ENCODE measurements around the gene S100A2. TPM values are rescaled to one million over a fixed set of nuclear protein-coding genes. Genes with fewer than 3 reads are reported as not detected.

The S100A2 gene
- total and polyA plus RNA-seq, 2 donors (not counting 1 experiment from before 2014, with no cell fraction given) = 0.19 TPM; not detected in 1

DNA sequence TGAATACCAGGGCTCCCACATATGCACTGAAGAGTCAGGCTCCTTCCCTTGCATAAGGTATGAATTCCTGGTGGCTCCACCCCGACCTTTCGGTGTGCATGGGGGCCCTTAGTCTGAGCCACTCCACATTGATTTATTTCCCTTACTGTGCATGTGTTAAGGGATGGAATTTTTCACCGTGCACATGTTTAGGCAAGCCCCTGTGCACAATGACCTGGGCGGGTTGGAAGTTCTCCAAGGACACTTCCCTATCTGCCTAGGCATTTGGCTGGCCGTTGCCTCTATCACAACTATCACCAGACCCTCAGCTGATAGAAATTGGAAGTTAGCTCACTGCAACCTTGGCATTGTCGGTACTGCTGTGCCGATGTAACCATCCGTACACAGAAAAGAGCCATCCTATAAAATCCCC, 39.5 kb downstream of the S100A2 start:
- Histone ChIP-seq H4K20me1 (ENCODE audit: control insufficient read depth, insufficient read depth, low read length, poor library complexity, severe bottlenecking) (no peaks in the 10 kb centered on the region), H3K9me3 (ENCODE audit: control extremely low read depth in 1 of 3, control insufficient read depth in 2 of 3, insufficient read depth in 1 of 3, low read length in 2 of 3) (no peaks in the 10 kb centered on the region), H3K4me1 (ENCODE audit: control insufficient read depth in 2 of 2, insufficient read depth in 2 of 2, low read length in 2 of 2) (no peaks in the 10 kb centered on the region), H3K4me2 (replicated peaks; ENCODE audit: low read depth, low read length, poor library complexity, severe bottlenecking) (no peak overlapping the region), H3K36me3 (replicated peaks in 1 of 2; ENCODE audit: control extremely low read depth in 1 of 2, control insufficient read depth in 1 of 2, extremely low read depth in 1 of 2, insufficient read depth in 2 of 2, low read length in 1 of 2) (no peaks in the 10 kb centered on the region), H3K27me3 (replicated peaks in 1 of 4; ENCODE audit: control extremely low read depth in 1 of 4, control insufficient read depth in 3 of 4, insufficient read depth in 4 of 4, low read length in 3 of 4) (peaks cover 0 to 2% (median 0%) of the 10 kb centered on the region in 4 experiments), H3K9ac (ENCODE audit: low read length) (no peak overlapping the region), H3K4me3 (ENCODE audit: control extremely low read depth in 1 of 5, extremely low read depth in 1 of 5, insufficient read depth in 1 of 5, low read depth in 2 of 5, low read length in 4 of 5) (no peak overlapping the region), H3K27ac (ENCODE audit: low read length in 2 of 2) (no peak overlapping the region), H3K79me2 (ENCODE audit: control insufficient read depth, insufficient read depth, low read length) (no peaks in the 10 kb centered on the region), H2AFZ (ENCODE audit: insufficient read depth, low read depth, low read length, poor library complexity, severe bottlenecking) (no peak overlapping the region)
- intact Hi-C loops (cut with micrococcal nuclease) = no loop called here
- ChIA-PET CTCF (interaction anchor here (0.9 to 3.2 kb wide), 2 partner anchors 10 to 47 kb away, joined by 3 to 11 read pairs; partner anchors contain the start of gene S100A6), POLR2A (no interaction called here)
- Mint-ChIP-seq H3K9me3 (ENCODE audit: insufficient read depth) (no peaks in the 10 kb centered on the region), H3K4me3 (no peak overlapping the region), H3K27me3 (peaks cover 4% of the 10 kb centered on the region), H3K4me1 (no peaks in the 10 kb centered on the region), H3K27ac (no peak overlapping the region)
- ATAC-seq (ENCODE audit: low read depth) (no peak), DNase-seq (no peak)
- 71% methylated on average over 5 of the region's 8 CpGs for WGBS (ENCODE audit: insufficient coverage)
- TF ChIP-seq, protein P1, sequence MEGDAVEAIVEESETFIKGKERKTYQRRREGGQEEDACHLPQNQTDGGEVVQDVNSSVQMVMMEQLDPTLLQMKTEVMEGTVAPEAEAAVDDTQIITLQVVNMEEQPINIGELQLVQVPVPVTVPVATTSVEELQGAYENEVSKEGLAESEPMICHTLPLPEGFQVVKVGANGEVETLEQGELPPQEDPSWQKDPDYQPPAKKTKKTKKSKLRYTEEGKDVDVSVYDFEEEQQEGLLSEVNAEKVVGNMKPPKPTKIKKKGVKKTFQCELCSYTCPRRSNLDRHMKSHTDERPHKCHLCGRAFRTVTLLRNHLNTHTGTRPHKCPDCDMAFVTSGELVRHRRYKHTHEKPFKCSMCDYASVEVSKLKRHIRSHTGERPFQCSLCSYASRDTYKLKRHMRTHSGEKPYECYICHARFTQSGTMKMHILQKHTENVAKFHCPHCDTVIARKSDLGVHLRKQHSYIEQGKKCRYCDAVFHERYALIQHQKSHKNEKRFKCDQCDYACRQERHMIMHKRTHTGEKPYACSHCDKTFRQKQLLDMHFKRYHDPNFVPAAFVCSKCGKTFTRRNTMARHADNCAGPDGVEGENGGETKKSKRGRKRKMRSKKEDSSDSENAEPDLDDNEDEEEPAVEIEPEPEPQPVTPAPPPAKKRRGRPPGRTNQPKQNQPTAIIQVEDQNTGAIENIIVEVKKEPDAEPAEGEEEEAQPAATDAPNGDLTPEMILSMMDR (IDR thresholded peaks at IDR 0.05) = no peak
- TF ChIP-seq EZH2 (IDR thresholded peaks at IDR 0.05; ENCODE audit: borderline replicate concordance, insufficient read depth, low read depth, low read length, poor library complexity, severe bottlenecking) = no peak

DNA sequence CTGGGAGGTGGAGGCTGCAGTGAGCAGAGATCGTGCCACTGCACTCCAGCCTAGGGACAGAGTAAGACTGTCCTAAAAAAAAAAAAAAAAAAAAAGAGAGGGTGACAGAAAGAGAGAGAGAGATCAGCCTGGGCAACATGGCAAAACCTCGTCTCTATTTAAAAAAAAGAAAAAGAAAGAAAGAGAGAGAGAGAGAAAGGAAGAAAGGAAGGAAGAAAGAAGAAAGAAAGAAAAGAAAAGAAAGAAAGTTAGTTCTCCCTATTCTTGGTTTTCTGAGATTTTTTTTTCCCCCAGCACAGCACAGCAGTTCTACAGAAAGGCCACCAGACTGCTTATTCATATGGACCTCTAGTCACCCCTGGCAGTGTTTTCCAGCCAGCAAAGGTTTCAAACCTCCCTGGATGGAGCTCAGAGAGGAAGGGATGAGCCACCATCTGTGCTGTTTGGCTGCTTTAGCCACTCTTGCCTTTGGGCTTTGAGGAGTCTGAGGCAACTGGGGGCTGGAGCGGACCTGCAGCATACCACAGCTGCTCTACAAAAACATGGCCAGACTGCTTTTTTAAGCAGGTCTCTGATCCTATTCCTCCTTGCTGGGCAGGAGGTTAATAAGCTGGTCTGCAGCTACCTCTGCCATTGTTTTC, 40.4 kb downstream of the S100A2 start:
- Histone ChIP-seq H4K20me1 (ENCODE audit: control insufficient read depth, insufficient read depth, low read length, poor library complexity, severe bottlenecking) (no peaks in the 10 kb centered on the region), H3K9ac (ENCODE audit: low read length) (no peak overlapping the region), H3K4me2 (replicated peaks; ENCODE audit: low read depth, low read length, poor library complexity, severe bottlenecking) (no peak overlapping the region), H3K27ac (ENCODE audit: low read length in 2 of 2) (no peak overlapping the region), H3K4me3 (ENCODE audit: control extremely low read depth in 1 of 5, extremely low read depth in 1 of 5, insufficient read depth in 1 of 5, low read depth in 2 of 5, low read length in 4 of 5) (no peak overlapping the region), H3K36me3 (replicated peaks in 1 of 2; ENCODE audit: control extremely low read depth in 1 of 2, control insufficient read depth in 1 of 2, extremely low read depth in 1 of 2, insufficient read depth in 2 of 2, low read length in 1 of 2) (no peaks in the 10 kb centered on the region), H3K4me1 (ENCODE audit: control insufficient read depth in 2 of 2, insufficient read depth in 2 of 2, low read length in 2 of 2) (no peaks in the 10 kb centered on the region), H3K27me3 (replicated peaks in 1 of 4; ENCODE audit: control extremely low read depth in 1 of 4, control insufficient read depth in 3 of 4, insufficient read depth in 4 of 4, low read length in 3 of 4) (peaks cover 0 to 2% (median 0%) of the 10 kb centered on the region in 4 experiments), H3K79me2 (ENCODE audit: control insufficient read depth, insufficient read depth, low read length) (no peaks in the 10 kb centered on the region), H3K9me3 (ENCODE audit: control extremely low read depth in 1 of 3, control insufficient read depth in 2 of 3, insufficient read depth in 1 of 3, low read length in 2 of 3) (no peaks in the 10 kb centered on the region), H2AFZ (ENCODE audit: insufficient read depth, low read depth, low read length, poor library complexity, severe bottlenecking) (no peak overlapping the region)
- H3K27me3 Mint-ChIP-seq = peaks cover 4% of the 10 kb centered on the region
- ChIA-PET CTCF (interaction anchor here (0.7 to 3.2 kb wide), 5 partner anchors 10 to 1869 kb away, joined by 3 to 11 read pairs (median 4); partner anchors contain the start of gene S100A6), POLR2A (interaction anchor here (0.7 kb wide), 1 partner anchor 11 kb away, joined by 6 read pairs; no protein-coding TSS in a partner anchor)
- intact Hi-C loops (cut with micrococcal nuclease) = no loop called here
- no peak overlapping the region for H3K4me3 Mint-ChIP-seq
- H3K27ac Mint-ChIP-seq = no peak overlapping the region
- no peaks in the 10 kb centered on the region for H3K9me3 Mint-ChIP-seq (ENCODE audit: insufficient read depth)
- 62% methylated on average over 3 of the region's 3 CpGs for WGBS (ENCODE audit: insufficient coverage)
- DNase-seq = no peak
- TF ChIP-seq, protein P1 (IDR thresholded peaks at IDR 0.05) = no peak
- no peak for TF ChIP-seq EZH2 (IDR thresholded peaks at IDR 0.05; ENCODE audit: borderline replicate concordance, insufficient read depth, low read depth, low read length, poor library complexity, severe bottlenecking)
- H3K4me1 Mint-ChIP-seq = no peaks in the 10 kb centered on the region
- no peak for ATAC-seq (ENCODE audit: low read depth)
